DMS153 treated with DMSO at 0.1 percent for 48 hours (cell line): ENCODE data around the gene MUCL3.
A peak's percentile ranks its signal among the peaks of the same experiment; 100 is the strongest.
"Not testable (repeated sequence)": the region's sequence is repeated elsewhere in the genome, so short reads cannot be mapped to it uniquely, and the experiment has no call there.

Experiments
- DNase-seq: peaks from one replicate; lab custom pipeline; 2025; ENCODE audit not compliant: unreplicated experiment; lab: John Stamatoyannopoulos, UW

The MUCL3 gene, protein sequence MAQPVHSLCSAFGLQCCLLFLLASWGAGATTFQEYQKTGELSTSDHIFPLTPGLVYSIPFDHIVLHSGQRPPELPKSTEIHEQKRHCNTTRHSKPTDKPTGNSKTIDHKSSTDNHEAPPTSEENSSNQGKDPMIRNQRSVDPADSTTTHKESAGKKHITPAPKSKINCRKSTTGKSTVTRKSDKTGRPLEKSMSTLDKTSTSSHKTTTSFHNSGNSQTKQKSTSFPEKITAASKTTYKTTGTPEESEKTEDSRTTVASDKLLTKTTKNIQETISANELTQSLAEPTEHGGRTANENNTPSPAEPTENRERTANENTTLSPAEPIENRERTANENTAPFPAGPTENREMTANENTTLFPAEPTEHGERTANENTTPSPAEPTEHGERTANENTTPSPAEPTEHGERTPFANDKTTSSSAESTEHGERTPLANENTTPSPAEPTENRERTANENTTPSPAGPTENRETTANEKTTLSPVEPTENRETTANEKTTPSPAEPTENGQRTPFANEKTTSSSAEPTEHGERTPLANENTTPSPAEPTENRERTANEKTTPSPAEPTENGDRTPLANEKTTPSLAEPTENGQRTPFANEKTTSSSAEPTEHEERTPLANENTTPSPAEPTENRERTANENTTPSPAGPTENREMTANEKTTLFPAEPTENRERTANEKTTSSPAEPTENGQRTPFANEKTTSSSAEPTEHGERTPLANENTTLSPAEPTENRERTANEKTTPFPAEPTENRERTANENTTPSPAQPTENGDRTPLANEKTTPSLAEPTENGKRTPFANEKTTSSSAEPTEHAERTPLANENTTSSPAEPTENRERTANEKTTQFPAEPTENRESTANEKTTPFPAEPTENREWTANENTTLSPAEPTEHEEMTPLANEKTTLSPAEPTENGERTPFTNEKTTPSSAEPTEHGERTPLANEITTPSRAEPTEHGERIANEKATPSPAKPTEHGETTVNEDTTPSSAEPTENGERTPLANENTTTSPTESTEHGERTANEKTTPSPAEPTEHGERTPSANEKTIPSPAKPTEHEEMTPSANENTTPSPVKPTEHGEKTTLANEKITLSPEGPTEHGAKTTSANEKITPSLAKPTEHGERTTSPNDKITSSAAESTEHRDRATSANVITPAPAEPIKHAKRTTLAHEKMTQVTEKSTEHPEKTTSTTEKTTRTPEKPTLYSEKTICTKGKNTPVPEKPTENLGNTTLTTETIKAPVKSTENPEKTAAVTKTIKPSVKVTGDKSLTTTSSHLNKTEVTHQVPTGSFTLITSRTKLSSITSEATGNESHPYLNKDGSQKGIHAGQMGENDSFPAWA (N-terminal part only)

DNA sequence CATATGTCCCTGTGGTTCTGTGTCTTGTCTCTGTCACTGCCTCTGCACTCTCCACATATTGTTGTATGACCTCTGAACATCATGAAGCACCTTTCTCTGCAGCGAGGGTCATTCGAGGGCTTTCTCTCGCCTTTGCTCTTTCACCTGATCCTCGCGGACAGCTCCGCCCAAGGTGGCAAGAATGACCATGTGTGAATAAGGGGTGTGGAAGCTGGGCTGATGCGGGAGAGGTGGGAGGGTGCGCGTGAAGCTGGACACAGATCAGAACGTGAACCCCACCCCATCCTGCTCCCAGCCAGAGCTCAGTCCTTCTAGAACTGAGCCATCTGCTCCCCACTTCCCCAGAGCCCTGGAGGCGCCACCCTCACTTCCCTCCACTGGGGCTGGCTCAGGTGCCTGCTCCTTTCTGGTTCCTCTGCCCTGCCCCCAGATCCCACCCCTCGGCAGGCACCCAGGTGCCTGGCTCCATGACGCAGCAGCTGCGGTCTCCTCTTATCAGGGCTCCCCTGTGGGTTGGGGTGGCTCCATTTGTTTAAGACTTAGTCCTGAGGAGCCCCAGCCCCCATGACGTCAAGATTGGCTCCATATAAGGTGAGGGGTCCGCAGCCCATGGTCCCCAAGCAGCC, at the start of gene MUCL3:
Gene MUCL3 (plus strand): TSS at position 613 of the 626 bp plus-strand sequence. CDS start 27 bp downstream, outside the sequence.
- no peak for DNase-seq

DNA sequence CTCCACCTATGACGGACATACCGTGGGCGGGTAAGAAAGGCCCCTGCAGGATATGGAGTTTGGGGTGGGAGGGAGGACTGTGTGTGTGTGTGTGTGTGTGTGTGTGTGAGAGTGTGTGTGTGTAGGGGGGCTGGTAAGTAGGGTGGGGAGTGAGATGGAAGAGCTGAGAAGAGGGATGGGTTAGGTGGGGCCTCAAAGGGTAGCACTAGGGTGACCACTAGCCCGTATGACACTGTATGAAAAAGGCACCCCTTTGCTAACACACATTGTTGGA, 49.4 kb upstream of the MUCL3 start:
- no peak for DNase-seq

DNA sequence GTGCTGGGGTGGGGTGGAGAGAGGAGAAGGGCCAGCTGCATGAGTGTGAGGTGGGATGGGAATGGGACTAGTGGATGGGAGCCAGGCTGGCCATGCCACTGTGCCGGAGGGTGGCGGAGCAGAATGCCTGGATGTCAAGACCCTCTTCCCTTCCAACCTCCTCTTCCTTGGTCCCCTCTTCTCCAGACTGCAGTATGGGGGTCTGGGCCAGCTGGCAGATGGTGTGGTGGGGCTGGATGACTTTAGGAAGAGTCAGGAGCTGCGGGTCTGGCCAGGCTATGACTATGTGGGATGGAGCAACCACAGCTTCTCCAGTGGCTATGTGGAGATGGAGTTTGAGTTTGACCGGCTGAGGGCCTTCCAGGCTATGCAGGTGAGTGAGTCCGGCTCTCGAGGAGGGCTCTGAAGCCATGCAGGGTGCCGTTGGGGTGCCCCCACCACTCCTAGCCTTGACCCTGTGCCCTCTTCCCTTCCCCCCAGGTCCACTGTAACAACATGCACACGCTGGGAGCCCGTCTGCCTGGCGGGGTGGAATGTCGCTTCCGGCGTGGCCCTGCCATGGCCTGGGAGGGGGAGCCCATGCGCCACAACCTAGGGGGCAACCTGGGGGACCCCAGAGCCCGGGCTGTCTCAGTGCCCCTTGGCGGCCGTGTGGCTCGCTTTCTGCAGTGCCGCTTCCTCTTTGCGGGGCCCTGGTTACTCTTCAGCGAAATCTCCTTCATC, 48.8 kb upstream of the MUCL3 start:
- no peak for DNase-seq

DNA sequence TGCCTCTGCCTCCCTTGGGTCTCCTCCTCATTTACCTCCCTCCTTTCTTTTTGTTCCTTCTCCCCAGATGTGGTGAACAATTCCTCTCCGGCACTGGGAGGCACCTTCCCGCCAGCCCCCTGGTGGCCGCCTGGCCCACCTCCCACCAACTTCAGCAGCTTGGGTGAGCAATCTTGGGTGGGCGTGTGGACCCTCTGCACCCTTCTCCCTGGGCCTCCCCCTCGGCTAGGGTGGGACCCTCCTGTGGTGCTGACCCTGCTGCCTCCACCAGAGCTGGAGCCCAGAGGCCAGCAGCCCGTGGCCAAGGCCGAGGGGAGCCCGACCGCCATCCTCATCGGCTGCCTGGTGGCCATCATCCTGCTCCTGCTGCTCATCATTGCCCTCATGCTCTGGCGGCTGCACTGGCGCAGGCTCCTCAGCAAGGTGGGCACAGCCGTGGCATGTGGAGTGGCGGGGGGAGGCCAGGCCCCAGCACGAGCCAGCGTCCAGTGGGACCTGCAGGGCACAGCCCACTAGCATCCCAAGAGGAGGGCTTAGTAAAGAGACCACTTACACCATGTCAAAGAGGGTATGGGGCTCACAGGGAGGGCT, 47.7 kb upstream of the MUCL3 start:
- no peak for DNase-seq

DNA sequence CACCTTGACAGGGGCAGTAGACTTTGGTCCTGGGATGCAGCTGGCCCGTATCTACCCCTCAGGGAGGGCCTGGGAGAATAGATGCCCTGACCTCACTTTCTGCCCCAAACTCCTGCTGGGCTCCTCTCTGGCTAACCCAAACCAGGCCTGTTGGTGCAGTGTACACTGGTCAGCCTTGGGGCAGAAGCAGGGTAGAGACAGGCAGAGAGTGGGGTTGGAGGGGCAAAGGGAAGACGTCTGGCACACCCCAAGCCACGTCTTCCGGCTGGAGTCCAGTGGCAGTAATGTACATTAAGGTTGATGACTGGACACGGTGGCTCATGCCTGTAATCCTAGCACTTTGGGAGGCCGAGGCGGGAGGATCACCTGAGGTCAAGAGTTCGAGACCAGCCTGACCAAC, 47.1 kb upstream of the MUCL3 start:
- no peak for DNase-seq

DNA sequence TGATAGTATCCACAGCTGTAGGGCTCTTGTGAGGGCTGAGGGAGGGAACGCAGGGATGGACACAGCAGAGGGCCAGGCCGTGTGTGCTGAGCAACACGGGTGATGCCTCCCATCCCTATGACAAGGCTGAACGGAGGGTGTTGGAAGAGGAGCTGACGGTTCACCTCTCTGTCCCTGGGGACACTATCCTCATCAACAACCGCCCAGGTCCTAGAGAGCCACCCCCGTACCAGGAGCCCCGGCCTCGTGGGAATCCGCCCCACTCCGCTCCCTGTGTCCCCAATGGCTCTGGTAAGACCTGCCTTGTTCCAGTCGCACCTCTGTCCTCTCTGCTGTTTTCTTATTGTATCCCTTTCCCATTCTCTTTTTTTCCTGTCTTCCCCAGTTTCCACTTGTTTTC, 46.4 kb upstream of the MUCL3 start:
- DNase-seq: no peak

DNA sequence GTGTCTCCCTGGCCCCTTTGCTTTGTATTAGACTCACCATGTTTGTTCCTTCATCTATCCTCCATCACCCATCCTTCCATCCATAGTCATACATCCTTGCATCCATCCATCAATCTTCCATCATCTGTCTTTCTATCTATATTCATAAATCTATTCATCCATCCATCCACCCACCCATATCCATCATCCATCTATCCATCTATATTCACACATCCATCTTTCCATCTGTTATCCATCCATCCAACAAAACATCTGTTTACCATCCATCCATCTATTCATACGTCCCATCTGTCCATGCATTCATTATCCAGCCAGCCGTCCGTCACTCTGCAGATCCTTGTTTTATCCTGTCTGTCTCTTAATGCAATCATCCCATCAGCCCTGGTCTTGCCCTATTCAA, 45.8 kb upstream of the MUCL3 start:
- DNase-seq: no peak

DNA sequence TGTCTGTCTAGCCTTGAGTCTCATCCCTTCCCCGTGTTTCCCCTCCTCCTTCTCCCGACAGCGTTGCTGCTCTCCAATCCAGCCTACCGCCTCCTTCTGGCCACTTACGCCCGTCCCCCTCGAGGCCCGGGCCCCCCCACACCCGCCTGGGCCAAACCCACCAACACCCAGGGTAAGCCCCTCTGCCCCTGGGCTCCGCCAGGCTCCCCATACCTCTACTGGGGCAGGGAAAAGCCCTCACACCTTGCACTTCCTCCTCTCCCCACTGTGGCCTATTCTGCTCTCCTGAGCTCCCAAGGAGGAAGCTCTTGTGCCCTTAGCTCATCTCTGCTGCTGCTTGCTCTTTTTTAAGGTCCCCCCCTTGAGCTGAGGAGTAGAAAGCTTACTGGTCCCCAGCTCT, 45.4 kb upstream of the MUCL3 start:
- no peak for DNase-seq

DNA sequence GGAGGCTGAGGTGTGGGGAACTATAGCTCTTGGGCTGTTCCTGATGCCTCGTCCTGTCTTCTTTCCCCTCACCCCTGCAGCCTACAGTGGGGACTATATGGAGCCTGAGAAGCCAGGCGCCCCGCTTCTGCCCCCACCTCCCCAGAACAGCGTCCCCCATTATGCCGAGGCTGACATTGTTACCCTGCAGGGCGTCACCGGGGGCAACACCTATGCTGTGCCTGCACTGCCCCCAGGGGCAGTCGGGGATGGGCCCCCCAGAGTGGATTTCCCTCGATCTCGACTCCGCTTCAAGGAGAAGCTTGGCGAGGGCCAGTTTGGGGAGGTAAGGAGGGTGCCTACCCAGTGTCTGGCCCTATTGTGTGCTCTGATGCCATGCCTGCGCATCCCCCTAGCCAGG, 44.2 kb upstream of the MUCL3 start:
- DNase-seq: no peak

DNA sequence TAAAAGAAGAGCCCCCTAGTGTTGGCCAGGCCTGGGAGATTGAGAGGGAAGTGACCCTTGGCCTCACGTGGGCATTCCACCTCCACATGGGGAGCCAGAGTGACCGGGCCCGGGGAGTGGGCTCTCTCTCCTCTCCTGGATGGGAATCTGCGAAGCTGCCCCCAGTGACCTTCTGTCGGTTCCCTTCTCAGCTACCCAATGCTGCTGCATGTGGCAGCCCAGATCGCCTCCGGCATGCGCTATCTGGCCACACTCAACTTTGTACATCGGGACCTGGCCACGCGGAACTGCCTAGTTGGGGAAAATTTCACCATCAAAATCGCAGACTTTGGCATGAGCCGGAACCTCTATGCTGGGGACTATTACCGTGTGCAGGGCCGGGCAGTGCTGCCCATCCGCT, 42.9 kb upstream of the MUCL3 start:
- no peak for DNase-seq

DNA sequence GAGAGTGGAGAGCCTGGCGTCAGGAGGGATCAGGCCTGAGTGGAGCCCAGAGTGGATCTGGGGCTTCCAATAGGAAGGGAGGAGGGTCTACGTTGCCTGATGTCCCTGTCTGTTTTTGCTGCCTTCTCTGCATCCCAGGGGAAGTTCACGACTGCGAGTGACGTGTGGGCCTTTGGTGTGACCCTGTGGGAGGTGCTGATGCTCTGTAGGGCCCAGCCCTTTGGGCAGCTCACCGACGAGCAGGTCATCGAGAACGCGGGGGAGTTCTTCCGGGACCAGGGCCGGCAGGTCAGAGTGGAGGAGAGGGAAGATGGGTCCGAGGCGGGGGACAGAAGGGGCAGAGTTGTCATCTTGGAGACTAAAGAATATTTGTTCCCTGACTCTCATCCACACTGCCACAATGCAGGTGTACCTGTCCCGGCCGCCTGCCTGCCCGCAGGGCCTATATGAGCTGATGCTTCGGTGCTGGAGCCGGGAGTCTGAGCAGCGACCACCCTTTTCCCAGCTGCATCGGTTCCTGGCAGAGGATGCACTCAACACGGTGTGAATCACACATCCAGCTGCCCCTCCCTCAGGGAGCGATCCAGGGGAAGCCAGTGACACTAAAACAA, 41.9 kb upstream of the MUCL3 start:
- DNase-seq: no peak

DNA sequence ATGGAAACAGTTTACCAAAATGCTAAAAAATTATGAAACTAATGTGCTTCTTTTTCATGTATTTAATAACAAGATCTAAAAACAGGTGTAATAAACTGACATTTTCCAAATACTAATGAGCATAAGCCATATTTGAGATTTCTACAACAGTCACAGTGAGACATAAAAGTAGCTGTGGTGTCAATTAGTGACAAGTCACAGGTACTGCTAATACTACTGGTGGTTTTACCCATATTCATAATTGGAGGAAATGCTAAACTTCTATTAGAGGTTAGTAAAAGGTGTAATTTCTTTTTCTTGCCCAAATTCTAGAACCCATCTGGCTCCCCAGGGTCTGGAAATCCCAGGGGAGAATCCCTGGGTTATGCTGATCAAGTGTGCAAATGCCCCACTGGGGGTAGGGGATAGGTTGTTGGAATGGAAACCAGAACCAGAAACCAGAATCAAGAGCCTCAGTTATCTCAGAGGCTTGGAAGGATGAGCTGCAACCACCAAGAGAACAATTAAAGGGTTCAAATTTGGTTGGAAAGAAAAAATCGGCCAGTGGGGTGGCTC, 39.8 kb upstream of the MUCL3 start:
- DNase-seq: no peak

DNA sequence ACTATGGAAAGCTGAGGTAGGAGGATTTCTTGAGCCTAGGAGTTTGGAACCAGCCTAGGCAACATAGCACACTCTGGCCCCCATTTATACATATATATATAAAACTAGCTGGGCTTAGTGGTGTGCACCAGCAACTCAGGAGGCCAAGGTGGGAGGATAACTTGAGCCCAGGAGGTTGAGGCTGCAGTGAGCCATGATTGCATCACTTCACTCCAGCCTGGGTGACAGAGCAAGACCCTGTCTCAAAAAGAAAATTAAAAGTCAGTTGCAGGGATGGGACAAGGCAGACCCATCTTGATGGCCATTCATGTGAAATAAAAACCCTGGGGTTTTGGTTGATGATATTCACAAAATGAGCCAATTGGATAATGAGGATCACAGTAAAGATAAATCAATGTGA, 39.3 kb upstream of the MUCL3 start:
- no peak for DNase-seq

DNA sequence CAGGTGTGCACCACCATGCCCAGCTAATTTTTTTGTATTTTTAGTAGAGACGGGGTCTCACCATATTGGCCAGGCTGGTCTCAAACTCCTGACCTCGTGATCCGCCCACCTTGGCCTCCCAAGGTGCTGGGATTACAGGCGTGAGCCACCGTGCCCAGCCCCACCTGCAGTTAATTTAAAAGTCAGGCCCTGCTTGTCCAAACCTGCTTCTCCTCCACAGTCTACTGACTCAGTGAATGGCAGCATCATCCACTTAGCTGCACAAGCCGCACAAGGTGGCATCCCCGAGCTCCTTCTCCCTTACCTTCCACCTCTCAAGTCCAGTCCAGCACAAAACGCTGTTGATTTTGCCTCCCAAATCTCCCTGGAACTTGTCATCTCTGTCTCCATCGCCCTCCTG, 38.6 kb upstream of the MUCL3 start:
- not testable (repeated sequence) for DNase-seq

DNA sequence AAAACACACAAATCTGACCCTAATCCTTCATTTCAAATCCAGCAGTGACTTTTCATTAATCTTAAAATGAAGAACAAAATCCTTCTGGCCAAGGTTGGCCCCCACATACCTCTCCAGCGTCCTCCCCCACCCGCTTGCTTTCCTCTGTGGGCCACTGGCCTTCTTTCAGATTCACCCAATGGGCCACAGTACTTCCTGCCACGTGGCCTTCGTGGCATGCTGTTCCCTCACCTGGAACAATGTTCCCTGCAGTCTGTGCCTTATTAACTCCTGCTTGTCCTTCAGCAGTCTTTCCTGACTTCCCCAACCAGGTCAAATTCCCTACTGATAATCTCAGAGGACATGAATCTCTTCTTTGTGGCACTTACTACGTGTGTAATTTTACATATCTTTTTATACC, 38.1 kb upstream of the MUCL3 start:
- DNase-seq: no peak

DNA sequence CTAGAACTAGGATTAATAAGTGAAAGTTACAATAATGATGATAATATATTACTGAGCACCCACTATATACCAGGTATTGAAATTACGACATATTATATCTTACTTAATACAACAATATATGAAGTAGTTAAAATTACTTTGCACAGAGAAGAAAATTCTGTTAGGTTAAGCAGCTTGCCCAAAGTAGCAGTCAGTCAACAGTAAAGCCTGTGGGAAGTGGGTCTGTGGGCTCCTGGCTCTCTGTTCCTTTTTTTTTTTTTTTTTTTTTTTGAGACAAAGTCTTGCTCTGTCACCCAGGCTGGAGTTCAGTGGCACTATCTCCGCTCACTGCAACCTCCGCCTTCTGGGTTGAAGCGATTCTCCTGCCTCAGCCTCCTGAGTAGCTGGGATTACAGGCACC, 37.5 kb upstream of the MUCL3 start:
- DNase-seq: no peak

DNA sequence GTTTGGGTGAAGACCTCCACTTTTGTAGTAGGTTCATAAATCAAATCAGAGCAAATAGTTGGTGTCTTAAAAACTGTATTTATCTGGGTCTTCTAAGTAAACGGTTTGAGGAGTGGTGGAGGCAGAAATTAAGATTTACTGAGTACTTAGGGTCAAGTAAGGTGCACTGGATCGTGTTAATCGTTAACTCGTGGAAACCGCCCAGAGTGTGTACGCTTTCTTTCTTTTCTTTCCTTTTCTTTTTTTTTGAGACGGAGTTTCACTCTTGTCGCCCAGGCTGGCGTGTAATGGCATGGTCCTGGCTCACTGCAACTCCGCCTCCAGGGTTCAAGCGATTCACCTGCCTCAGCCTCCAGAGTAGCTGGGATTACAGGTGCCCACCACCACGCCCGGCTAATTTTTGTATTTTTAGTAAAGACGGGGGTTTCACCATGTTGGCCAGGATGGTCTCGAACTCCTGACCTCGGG, 33.4 kb upstream of the MUCL3 start:
- not testable (repeated sequence) for DNase-seq

DNA sequence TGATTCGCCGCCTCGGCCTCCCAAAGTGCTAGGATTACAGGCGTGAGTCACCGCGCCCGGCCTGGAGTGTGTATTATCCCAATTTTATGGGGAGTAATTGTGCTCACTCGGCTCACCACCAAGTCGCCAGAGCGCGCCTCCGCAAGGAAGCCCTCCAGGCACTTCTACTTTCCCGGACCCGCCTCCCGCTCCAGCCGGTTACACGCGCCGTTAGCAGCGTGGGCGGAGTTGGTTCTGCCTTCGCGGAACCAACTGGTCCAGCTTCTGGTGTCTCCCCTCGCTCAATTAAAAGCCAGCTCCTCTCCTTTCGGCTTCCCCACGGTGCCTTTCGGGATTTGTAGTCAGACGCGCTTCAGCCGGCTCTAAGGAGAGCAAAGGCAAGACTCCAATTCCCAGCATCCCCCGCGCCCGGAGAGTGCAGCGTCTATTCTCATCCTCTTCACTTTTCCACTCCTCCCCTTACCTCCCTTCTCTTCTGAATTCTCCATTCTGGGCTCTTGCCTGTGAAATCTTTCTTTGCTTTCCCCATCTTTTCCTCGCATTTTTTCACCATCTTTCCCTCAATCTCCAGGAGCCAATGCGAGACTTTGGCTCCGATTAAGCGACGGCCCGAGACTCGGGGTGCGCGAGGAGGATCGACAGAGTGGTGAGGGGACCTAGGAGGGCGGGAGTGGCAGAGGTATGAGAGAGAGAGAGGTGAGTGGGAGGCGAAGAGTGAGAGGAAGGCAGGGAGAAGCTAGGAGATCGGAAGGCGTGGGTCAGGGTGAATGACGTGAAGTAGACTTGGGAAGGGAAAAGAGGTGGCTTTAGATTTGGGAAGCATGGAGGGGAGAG, 32.8 kb upstream of the MUCL3 start, which contains the start of gene GTF2H4:
Gene GTF2H4 (plus strand): TSS at position 450 of the 834 bp plus-strand sequence.
- DNase-seq: peak; percentile 95
